Endothelial cell of umbilical vein (primary cell): ENCODE measurements around the gene LLGL2.

Experiments used
- CTCF ChIP-seq, 2 donors: IDR thresholded peaks; 1 replicate in 1 of 2; 2 replicates in 1 of 2; pipeline ENCODE4 v1.5.1; 2011; ENCODE audit warnings: low read length in 2 of 2, mild to moderate bottlenecking in 2 of 2, moderate library complexity in 2 of 2, control low read depth in 1 of 2, inconsistent platforms in 1 of 2, low read depth in 1 of 2; ENCODE audit not compliant: insufficient read depth in 1 of 2; ENCODE audit errors: extremely low read depth in 1 of 2
- GATA2 ChIP-seq: IDR thresholded peaks from 2 replicates; pipeline ENCODE4 v1.7.0; 2011; ENCODE audit warnings: low read depth, mild to moderate bottlenecking, moderate library complexity, mixed read lengths, low read length; ENCODE audit not compliant: insufficient read length, insufficient read depth
- MYC ChIP-seq: IDR thresholded peaks from one replicate; pipeline ENCODE4 v1.6.1; 2011; ENCODE audit warnings: mild to moderate bottlenecking, low read depth, low read length
- POLR2A ChIP-seq: IDR thresholded peaks from 2 replicates; pipeline ENCODE4 v1.6.1; 2012; ENCODE audit warnings: low read depth, mild to moderate bottlenecking, control low read depth, low read length
- POLR2AphosphoS5 ChIP-seq: IDR thresholded peaks from 2 replicates; pipeline ENCODE4 v1.6.1; 2012; ENCODE audit warnings: low read depth, mild to moderate bottlenecking, control low read depth, low read length, moderate library complexity; ENCODE audit not compliant: insufficient read depth
- TF ChIP-seq, protein P1 (sequence below): IDR thresholded peaks from 2 replicates; pipeline ENCODE4 v1.6.1; 2011; ENCODE audit not compliant: insufficient read depth, insufficient read length

GRCh38 chr17:75501378-75502071, 24.0 kb upstream of the LLGL2 start:
- TF ChIP-seq POLR2A (no peak), MYC (no peak), CTCF (IDR thresholded peaks at IDR 0.05; ENCODE audit: extremely low read depth in 1 of 2, insufficient read depth in 1 of 2, low read depth in 1 of 2, low read length in 2 of 2) (no peak), POLR2AphosphoS5 (no peak), GATA2 (no peak)
- TF ChIP-seq, protein P1, sequence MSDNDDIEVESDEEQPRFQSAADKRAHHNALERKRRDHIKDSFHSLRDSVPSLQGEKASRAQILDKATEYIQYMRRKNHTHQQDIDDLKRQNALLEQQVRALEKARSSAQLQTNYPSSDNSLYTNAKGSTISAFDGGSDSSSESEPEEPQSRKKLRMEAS: no peak
